ENCODE results near the gene HERC4. TPM values are rescaled to one million over a fixed set of nuclear protein-coding genes. Genes with fewer than 3 reads are reported as not detected.
A peak's percentile ranks its signal among the peaks of the same experiment; 100 is the strongest.

Gene HERC4
- total and polyA plus RNA-seq, 9 of the 15 experiments (the other 6 are each of a cell fraction or from before 2014, with no cell fraction given), result 12.5 to 33.5 (median 22.8) TPM

- peak; percentile 40 for FAIRE-seq
- in situ Hi-C loops (cut with MboI), result no loop called here
- peak overlapping the region; percentile 95 for H3K4me2 ChIP-seq (ENCODE audit: insufficient read depth, low read length)
- peak in 1 of 4 experiments; percentile 26 for DNase-seq (ENCODE audit: extremely low read depth in 1 of 4, low spot score in 3 of 4)
- H2AFZ ChIP-seq (ENCODE audit: low read depth, low read length), result peak overlapping the region; percentile 97
- ChIA-PET CTCF (ENCODE audit: low intra/inter-chr PET ratio) (interaction anchor here (0.6 kb wide), 1 partner anchor 1130 kb away, joined by 3 read pairs; no protein-coding TSS in a partner anchor), POLR2A (interaction anchor here (0.5 to 2.0 kb wide), 3 partner anchors 8 to 27 kb away, joined by 3 to 5 read pairs (median 3); no protein-coding TSS in a partner anchor)
- H3K9ac ChIP-seq (ENCODE audit: insufficient read depth in 1 of 2, low read depth in 2 of 2, low read length in 2 of 2), result peak overlapping the region; percentile 94 to 100
- peak; percentile 75 for ATAC-seq
- H3K79me2 ChIP-seq (ENCODE audit: control insufficient read depth, insufficient read depth, low read length), result peaks cover 49% of the 10 kb centered on the region
- H3K27ac ChIP-seq (ENCODE audit: extremely low read depth, low read depth, low read length), result peak overlapping the region; percentile 95
- H3K4me3 ChIP-seq, result peak overlapping the region; percentile 99
- H3K9me3 ChIP-seq (replicated peaks; ENCODE audit: control insufficient read depth, insufficient read depth, low read depth, low read length), result peaks cover 2% of the 10 kb centered on the region; the same call in 1 of the 2 replicates
- H3K4me1 ChIP-seq (replicated peaks in 1 of 2; ENCODE audit: control insufficient read depth in 2 of 2, insufficient read depth in 2 of 2, low read length in 2 of 2), result peaks cover 7 to 9% of the 10 kb centered on the region in 2 experiments; a peak in 4 of 5 replicates
- peaks cover 25% of the 10 kb centered on the region for H3K36me3 ChIP-seq (ENCODE audit: control insufficient read depth, insufficient read depth, low read length)
- H4K20me1 ChIP-seq (replicated peaks; ENCODE audit: control insufficient read depth, insufficient read depth, low read length), result no peaks in the 10 kb centered on the region
- TSS peak; percentile 47 for BruUV-seq (replicated peaks)
- 1% methylated on average over 27 of the region's 27 CpGs for WGBS (ENCODE audit: insufficient coverage, low coverage, missing lambda C conversion rate)
- no peaks in the 10 kb centered on the region for H3K9me1 ChIP-seq (ENCODE audit: control insufficient read depth, insufficient read depth, low read length)
- no peaks in the 10 kb centered on the region for H3K27me3 ChIP-seq (ENCODE audit: control insufficient read depth in 2 of 2, insufficient read depth in 2 of 2, low read length in 2 of 2)
- intact Hi-C loops (cut with micrococcal nuclease), result loop anchor here (10.0 kb wide), 2 partner anchors 189 to 289 kb away; partner anchors contain the start of gene SIRT1
- TF ChIP-seq MTA3 (IDR thresholded peaks at IDR 0.05; ENCODE audit: borderline replicate concordance), result no peak
- no peak for TF ChIP-seq CREB3 (tag; conservative IDR thresholded peaks at IDR 0.05; ENCODE audit: low read depth)
- TF ChIP-seq AFF4 (CRISPR knock-in tag; IDR thresholded peaks at IDR 0.05), result peak; percentile 8; the same call in 1 of the 2 replicates
- TF ChIP-seq ELF2 (CRISPR knock-in tag; IDR thresholded peaks at IDR 0.05), result no peak
- TF ChIP-seq ZNF354B (CRISPR knock-in tag; IDR thresholded peaks at IDR 0.05), result no peak
- no peak for TF ChIP-seq ZFPM2 (CRISPR knock-in tag; IDR thresholded peaks at IDR 0.05)
- no peak for TF ChIP-seq GATAD2B (IDR thresholded peaks at IDR 0.05; ENCODE audit: borderline replicate concordance)
- 0 out of 2 replicates have a peak, but pooled peaks have one; percentile 27 for TF ChIP-seq MYNN (IDR thresholded peaks at IDR 0.05)
- TF ChIP-seq MYNN (CRISPR knock-in tag; IDR thresholded peaks at IDR 0.05), result no peak
These were observed 880 bp downstream of the HERC4 start for GRCh38 chr10:68074031-68074774.
